H1 (cell line): ENCODE measurements around the gene ALOX15.

Experiments used
- CTCF ChIP-seq, 3 experiments: IDR thresholded peaks; 1 replicate in 2 of 3; 2 replicates in 1 of 3; pipeline versions ENCODE4 v1.5.1 to v1.6.1; 2011; ENCODE audit warnings: low read length in 3 of 3, mild to moderate bottlenecking in 3 of 3, inconsistent platforms in 2 of 3, low read depth in 1 of 3, moderate library complexity in 1 of 3; ENCODE audit not compliant: insufficient read depth in 1 of 3; ENCODE audit errors: control extremely low read depth in 1 of 3
- SIX5 ChIP-seq: IDR thresholded peaks from 2 replicates; pipeline ENCODE4 v1.6.1; 2011; ENCODE audit warnings: mild to moderate bottlenecking, low read depth, low read length
- ZNF274 ChIP-seq: IDR thresholded peaks from 2 replicates; pipeline ENCODE4 v1.7.0; 2012; ENCODE audit warnings: low read length, borderline replicate concordance; ENCODE audit errors: extremely low read depth
- TF ChIP-seq, protein P1 (sequence below): IDR thresholded peaks from 2 replicates; pipeline ENCODE4 v1.6.1; 2012; ENCODE audit warnings: inconsistent platforms

GRCh38 chr17:4598776-4599504 lies 42.5 kb downstream of the ALOX15 start:
- TF ChIP-seq, protein P1, sequence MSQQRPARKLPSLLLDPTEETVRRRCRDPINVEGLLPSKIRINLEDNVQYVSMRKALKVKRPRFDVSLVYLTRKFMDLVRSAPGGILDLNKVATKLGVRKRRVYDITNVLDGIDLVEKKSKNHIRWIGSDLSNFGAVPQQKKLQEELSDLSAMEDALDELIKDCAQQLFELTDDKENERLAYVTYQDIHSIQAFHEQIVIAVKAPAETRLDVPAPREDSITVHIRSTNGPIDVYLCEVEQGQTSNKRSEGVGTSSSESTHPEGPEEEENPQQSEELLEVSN, result no peak
- TF ChIP-seq SIX5, result no peak
- no peak for TF ChIP-seq ZNF274
- TF ChIP-seq CTCF (IDR thresholded peaks at IDR 0.05; ENCODE audit: control extremely low read depth in 1 of 3, insufficient read depth in 1 of 3, low read depth in 1 of 3, low read length in 3 of 3), result no peak
